ENCODE results near the gene CAPSL.
"Not testable (repeated sequence)": the region's sequence is repeated elsewhere in the genome, so short reads cannot be mapped to it uniquely, and the experiment has no call there.

The CAPSL gene

DNA sequence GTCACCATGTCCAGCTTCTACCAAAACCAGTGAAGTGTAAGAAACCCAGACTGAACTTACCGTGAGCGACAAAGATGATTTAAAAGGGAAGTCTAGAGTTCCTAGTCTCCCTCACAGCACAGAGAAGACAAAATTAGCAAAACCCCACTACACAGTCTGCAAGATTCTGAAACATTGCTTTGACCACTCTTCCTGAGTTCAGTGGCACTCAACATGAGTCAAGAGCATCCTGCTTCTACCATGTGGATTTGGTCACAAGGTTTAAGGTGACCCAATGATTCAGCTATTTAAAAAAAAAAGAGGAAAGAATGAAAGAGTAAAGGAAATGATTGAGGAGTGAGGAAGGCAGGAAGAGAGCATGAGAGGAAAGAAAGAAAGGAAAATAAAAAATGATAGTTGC, 62.0 kb downstream of the CAPSL start:
- ATAC-seq (no peak), DNase-seq (no peak)

- no peak for ATAC-seq
- DNase-seq, result no peak
These were observed 67.8 kb downstream of the CAPSL start for GRCh38 chr5:35870605-35871004.

GRCh38 chr5:35869685-35870277, 68.6 kb downstream of the CAPSL start:
- no peak for DNase-seq
- peak; percentile 36 for ATAC-seq

DNA sequence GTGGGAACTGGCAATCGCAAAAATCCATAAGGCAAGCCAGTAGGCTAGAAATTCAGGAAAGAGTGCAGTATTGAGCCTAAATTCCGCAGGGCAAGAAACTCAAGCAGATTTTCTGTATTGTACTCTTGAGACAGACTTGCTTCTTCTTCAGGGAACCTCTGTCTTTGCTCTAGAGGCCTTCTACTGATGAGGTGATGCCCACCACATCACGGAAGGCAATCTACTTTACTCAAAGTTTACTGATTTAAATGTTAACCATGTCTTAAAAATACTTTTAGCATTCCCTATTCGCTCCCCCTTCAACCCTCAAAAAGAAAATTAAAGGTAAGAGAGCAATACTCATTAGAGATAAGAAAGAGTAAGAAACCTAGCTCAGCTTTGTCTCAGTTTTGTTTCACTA, 70.4 kb downstream of the CAPSL start:
- DNase-seq (no peak), ATAC-seq (no peak)

GRCh38 chr5:35863159-35863558, 75.3 kb downstream of the CAPSL start:
- ATAC-seq (peak; percentile 69), DNase-seq (no peak)

GRCh38 chr5:35862126-35862525, 76.3 kb downstream of the CAPSL start:
- DNase-seq, result no peak
- no peak for ATAC-seq

GRCh38 chr5:35861718-35862117, 76.7 kb downstream of the CAPSL start:
- ATAC-seq (no peak), DNase-seq (no peak)

GRCh38 chr5:35860686-35861085, 77.7 kb downstream of the CAPSL start:
- DNase-seq, result no peak
- no peak for ATAC-seq

DNA sequence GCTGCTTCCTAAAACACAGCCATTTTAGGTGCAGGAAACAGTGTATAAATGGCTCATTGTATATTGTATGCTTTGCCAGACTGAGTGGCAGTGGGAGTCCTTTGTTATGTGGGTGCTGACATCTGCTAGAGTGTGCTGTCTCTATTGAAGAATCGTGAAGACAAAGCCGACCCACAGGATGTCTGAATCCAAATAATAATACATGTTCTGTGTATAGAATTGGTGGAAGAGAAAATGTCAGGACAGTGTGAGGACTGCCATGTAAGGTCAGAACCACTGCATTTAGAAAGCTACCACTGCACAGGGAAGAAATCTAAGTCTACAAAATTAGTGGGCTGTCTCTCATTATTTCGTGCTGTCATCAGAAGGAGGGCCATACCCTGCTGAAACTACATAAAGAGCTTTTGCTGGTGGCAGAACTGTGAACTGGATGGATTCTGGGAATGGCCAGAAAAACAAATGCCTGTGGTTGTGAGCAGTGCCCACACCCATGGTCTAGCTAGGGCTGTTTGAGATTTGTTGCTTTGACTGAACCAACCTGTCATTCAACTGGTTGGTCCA, 79.2 kb downstream of the CAPSL start:
- peak; percentile 3 for ATAC-seq
- DNase-seq, result no peak

- ATAC-seq (peak; percentile 1), DNase-seq (no peak)
These were observed 80.7 kb downstream of the CAPSL start for GRCh38 chr5:35857606-35858205.

DNA sequence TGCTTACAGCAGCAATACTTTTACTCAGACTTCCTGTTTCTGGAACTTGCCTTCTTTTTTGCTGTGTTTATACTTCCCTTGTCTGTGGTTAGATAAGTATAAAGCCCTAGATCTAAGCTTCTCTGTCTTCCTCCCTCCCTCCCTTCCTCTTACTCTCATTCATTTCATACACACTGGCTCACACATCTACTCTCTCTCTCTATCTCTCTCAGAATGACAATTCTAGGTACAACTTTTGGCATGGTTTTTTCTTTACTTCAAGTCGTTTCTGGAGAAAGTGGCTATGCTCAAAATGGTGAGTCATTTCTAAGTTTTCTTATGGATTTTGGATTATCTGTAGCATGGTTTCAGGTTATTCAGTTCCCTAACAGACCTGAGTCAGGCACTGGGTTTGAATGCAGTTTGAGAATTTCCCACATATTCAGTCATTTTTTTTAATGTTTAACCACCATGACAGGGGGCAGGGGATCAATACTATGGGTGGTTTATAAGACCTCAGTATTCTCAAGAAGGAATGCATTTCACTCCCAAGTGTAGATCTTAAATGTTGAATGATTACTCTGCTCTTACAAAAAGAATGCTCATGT, 81.6 kb downstream of the CAPSL start, which contains the start of gene IL7R:
IL7R (plus strand) TSS at position 127 of the 587 bp plus-strand sequence; CDS start at position 214, 87 bp downstream.
- ATAC-seq (peak; percentile 59), DNase-seq (no peak)

DNA sequence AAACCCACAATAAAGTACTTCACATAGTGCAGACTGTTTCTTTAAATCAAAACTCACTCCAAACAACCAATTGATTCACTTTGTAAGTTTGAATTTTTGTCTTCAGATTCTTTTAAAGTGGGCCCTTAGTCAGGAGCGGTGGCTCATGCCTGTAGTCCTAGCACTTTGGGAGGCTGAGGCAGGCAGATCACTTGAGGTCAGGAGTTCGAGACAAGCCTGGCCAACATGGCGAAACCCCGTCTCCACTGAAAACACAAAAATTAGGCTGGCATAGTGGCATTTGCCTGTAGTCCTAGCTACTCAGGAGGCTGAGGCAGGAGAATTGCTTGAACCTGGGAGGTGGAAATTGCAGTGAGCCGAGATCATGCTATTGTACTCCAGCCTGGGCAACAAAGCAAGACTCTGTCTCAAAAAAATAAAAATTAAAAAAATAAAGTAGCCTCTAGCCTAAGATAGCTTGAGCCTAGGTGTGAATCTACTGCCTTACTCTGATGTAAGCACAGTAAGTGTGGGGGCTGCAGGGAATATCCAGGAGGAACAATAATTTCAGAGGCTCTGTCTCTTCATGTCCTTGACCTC, 82.1 kb downstream of the CAPSL start:
- not testable (repeated sequence) for DNase-seq

DNA sequence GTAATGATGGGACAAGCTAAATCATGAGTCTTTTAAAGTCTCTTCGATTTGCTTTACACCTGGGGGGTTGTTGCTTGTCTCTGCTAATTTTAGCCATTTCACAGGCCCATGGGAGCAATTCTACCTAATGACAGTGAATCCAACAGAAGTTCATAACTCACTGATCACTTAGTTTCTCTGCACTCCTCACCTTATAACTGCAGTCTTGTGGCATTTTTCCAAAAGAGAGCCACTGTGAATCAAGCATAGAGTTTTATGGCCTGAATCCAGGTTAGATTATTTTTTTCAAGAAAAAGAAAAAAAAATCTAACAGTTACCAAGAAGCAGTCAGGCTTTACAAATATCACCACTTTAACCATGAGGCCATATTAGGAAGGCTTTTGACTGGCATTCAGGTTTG, 83.2 kb downstream of the CAPSL start:
- ATAC-seq, result no peak
- no peak for DNase-seq

More for the DNA sequence above, 82.1 kb downstream of the CAPSL start:
- ATAC-seq, result not testable (repeated sequence)
